ENCODE measurements around the gene ISG20.
"Not testable (repeated sequence)": the region's sequence is repeated elsewhere in the genome, so short reads cannot be mapped to it uniquely, and the experiment has no call there.

ISG20 gene

DNA sequence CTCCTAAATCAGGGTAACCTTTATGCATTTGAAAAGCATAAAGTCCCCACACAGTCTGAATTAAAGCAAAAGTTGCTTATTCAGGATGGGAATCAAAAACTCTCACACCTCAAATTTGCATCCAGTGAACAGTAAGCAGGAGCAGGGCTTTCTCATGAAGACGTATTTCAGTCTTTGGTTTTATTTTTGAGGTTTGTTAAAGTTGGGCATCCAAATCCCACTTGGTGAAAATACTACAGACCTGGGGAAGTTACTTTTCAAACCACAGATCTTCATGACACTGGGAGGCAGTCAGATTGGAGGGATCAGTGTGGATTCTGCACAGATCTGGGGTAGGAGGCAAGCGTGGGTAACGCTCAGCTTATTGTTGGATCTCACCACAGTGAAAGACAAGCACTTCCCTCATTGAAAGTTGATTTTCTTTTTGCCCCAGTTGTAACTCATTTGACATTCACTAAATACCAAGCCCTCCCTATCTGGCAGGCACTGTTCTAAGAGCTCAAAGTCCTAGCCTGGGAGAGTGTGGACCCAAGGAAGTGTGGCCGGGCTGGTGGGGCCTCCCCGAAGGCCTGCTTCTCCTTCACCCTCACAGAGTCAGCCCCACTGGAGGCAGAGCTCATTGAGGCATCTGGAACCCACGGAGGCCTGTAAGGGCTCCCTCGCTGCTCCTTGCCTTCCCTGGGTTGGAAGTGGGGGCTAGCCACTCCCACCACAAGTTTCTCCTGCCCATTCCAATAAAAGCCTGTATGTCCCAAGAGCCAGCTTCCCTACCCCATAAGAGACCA lies 783 bp upstream of the ISG20 start:
- no peak for DNase-seq

DNA sequence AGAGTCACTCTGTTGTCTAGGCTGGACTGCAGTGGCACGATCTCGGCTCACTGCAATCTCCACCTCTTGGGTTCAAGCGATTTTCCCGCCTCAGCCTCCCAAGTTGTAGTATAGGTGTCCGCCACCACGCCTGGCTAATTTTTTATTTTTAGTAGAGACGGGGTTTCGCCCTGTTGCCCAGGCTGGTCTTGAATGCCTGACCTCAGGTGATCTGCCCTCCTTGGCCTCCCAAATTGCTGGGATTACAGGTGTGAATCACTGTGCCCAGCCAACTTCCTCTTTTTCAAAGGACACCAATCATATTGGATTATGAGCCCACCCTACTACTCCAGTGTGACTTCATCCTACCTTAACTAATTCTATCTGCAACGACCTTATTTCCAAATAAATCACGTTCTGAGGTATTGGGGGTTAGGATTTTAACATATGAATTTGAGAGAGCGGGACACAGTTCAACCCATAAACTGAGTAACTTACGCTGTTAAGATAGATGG lies 3.2 kb downstream of the ISG20 start:
- DNase-seq = no peak

GRCh38 chr15:88642514-88642913 lies 3.7 kb downstream of the ISG20 start:
- DNase-seq = not testable (repeated sequence)

DNA sequence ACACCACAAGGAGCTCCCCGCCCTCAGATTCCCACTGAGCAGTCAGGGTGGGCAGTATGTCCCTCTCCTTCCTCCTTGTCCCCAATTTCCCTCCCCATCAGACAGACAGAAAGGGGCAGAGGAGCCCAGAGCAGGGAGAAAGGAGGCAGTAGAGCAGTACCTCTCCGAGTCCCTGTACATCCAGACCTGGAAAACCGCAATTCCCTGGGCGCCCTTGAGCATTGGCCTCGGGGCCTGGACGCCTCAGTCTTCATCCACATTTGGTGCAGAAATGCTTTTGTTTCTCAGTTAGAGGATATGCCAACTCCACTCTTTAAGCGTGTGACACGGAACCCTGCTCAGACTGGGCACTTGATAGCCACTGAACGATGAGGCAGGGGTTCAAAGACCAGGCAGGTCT lies 5.9 kb downstream of the ISG20 start:
- no peak for DNase-seq

DNA sequence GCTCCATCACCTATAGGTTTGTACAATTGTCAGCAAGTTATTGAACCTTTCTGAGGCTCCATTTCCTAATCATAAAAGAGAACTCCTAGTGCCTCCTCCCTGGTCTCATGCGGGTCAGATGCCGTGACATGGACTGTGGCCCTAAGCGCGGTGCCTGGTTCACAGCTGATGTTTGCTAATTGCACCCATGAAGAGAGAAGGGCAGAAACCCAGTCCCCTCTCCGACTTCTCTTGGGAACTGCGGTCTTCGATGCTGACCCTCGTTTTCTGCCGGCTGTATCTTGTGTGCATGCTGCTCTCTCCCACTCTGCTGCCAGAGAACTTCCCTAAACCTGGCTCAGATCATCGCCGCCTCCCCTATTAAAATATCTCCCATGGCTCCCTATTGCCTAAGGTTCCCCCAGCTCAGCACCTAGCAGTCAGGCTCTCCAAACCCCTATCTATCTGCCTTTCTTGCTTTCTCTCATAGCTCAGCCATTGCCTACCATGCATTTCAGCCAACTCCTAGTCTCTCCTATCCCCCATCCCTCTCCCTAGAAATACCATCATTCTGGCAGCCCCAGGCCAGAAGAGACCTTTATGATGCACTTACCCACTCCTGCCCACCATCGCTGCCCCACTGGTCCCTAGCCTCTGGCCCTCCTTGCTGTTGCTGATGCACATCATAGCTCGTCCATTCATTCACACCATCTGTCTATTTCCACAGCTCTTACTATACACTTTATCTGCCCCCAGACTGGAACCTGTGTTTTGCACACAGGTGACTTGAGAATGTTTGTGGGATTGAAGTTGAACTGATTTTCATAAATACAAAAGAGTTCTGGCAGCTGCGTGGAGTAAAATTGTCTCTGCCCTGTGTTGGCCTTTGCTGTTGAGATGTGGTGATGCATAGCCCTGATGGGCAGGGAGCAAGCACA lies 6.6 kb downstream of the ISG20 start:
- no peak for DNase-seq

- no peak for DNase-seq
Measured at GRCh38 chr15:88646088-88646405, 7.2 kb downstream of the ISG20 start.

DNA sequence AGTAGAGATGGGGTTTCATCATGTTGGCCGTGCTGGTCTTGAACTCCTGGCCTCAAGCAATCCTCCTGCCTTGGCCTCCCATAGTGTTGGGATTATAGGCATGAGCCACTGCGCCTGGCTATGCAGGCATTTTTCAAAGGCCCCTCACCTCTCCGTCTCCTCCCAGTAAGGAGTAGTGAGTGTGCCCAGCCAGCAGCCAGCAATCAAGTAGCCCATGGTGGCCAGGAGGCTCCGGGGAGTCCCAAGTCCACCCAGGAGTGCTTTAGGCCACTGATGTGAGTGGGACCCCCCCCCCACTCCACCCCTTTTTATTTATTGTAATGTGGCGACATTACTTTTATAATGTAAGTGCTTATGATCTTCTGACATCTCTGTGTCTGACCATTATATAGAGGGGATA lies 8.1 kb downstream of the ISG20 start:
- no peak for DNase-seq

GRCh38 chr15:88647351-88648105 lies 8.7 kb downstream of the ISG20 start:
- DNase-seq = no peak

DNA sequence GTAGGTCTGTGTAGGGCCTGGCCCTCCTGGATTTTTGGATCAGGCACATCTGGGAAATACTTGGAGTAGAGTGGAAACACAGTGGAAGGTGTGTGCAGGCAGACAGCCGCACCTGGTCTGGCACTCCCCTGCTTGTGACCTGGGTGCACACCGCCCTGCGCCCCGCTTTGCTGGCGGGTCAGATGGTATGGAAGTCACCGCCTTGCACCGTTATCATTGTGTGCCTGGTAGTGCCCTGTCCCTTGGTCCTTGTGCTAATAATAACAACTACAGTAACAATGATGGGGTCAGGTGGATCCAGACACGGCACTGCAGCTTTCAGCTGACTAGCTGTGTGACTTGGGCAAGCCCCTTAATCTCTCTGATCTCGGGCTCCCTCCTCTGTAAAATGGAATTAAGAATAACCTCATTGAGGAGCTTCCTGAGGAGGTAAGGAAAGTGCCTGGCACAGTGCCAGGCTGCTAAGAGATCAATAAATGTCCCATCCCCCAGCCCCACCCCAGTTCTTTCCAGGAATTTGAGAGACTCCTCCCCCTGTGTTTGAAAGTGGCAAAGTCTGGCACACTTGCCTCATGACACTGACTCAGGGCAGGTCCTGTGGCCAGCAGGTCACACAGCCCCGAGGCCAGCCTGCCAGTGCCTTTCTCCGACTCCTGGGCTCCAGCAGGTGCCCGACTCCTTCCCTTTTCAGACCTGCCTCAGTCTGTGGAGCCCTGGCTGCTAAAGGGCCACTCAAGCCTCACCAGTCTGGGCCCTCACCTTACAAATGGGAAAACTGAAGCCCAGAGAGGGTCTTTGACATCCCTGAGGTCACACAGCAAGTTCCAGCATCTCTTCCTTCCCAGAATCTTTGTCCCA lies 9.8 kb downstream of the ISG20 start:
- no peak for DNase-seq

DNA sequence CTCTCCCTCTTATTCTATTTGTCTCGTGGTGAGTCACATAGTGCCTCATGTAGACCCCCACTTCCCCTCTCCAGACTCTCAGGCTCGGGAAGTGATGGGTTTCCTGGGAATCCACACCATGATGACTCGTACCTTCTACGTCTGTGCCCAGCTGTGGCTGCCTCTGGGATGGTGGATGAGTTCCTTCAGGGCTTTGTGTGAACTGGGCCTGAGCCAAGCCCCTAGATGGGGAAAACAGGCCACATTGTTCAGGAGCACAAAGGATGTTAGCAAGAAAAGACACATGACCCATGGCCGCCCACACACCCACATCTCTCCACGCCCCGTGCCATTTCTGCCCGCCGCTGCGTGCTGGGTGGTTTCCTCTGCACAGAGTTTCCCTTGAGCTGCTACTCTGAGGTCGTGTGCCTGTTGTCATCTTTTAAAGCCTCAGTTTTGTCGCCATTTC lies 10.5 kb downstream of the ISG20 start:
- no peak for DNase-seq

GRCh38 chr15:88649753-88650551 lies 11.1 kb downstream of the ISG20 start:
- no peak for DNase-seq

DNA sequence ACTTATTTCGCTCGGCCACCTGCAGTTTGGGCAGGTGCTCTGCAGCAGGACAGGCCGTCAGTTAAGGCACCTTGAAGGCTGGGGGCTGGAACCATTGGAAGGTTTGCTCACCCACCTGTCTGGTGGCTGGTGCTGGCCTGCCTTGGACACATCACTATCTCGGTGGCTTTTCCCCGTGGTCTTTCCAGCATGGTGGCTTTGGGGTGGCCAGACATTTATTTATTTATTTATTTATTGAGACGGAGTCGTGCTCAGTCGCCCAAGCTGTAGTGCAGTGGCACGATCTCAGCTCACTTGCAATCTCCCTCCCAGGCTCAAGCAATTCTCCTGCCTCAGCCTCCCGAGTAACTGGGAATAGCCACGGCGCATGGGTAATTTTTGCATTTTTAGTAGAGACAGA lies 11.7 kb downstream of the ISG20 start:
- no peak for DNase-seq

DNA sequence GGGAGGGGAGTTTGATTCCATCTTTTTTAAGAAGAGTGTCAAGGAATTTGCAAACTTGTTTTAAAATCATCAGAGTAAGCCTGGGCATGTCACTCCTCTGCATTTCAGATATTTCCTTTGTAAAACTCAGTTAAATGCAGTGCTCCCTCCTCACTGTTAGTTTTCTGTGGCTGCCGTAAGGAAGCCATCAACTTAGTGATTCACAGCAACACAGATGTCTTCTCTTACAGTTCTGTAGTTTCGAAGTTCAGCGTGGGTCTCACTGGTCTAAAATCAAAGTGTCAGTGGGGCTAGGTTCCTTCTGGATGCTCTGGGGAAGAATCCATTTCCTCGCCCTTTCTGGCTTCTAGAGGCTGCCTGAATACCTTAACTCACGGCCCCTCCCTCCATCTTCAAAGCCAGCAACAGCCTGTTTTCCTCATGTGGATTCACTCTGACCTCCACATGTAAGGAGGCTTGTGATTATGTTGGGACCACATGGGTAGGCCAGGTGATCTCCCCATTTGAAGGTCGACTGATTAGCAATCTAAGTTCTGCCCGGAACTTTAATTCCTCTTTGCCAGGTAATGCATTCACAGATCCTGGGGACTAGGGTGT lies 12.4 kb downstream of the ISG20 start:
- no peak for DNase-seq

DNA sequence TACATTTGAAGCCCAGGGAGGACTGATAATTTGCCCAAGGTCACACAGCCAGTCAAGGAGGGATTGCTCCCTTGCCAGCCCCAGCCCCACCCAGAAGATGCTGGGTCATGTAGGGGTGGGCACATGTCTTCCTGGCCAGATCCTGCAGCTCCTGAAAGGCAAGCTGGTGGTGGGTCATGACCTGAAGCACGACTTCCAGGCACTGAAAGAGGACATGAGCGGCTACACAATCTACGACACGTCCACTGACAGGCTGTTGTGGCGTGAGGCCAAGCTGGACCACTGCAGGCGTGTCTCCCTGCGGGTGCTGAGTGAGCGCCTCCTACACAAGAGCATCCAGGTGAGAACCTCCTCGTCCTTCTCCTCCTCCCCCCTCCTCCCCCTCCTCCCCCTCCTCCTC lies 13.2 kb downstream of the ISG20 start:
- DNase-seq = no peak

GRCh38 chr15:88652456-88653199 lies 13.8 kb downstream of the ISG20 start:
- DNase-seq = no peak

DNA sequence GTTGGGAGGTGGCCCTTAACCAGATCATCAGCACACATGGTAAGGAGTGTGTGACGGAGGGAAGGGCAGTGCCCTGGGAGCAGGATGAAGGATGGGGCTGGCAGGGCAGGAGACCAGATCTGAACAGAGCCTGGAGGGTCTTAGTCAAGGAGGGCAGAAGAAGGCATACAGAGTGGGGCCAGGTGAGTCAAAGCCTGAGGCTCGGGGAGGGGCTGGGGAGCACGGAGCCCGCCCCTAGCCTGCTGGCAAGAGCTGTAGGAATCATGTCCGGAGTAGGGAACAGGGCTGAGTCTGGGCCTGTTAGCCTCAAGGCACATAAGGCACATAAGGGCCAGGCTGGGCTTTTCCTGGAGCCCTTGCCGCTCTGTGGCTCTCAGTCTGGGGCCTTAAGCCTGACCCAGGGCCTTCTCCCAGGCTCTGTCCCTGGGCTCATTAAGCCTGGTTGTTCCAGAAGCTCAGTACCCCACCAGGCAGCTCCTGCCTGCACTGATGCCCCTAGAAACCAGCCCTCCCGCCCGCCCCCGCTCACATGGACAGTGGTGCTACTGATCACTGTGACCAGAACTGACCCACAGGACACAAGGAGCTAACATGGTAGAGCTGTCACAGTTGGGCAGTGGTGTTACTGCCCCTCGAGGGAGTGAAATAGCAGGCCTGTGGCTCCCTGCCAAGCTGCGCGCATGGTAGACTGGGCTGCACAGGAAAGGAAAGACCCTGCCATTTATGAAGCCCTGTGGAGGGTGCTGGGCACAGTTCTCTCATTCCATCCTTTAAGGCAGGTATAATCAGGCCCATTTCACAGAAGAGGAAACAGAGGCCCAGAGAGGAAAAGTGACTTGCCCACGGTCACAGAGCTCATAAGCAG lies 14.6 kb downstream of the ISG20 start:
- DNase-seq = no peak

DNA sequence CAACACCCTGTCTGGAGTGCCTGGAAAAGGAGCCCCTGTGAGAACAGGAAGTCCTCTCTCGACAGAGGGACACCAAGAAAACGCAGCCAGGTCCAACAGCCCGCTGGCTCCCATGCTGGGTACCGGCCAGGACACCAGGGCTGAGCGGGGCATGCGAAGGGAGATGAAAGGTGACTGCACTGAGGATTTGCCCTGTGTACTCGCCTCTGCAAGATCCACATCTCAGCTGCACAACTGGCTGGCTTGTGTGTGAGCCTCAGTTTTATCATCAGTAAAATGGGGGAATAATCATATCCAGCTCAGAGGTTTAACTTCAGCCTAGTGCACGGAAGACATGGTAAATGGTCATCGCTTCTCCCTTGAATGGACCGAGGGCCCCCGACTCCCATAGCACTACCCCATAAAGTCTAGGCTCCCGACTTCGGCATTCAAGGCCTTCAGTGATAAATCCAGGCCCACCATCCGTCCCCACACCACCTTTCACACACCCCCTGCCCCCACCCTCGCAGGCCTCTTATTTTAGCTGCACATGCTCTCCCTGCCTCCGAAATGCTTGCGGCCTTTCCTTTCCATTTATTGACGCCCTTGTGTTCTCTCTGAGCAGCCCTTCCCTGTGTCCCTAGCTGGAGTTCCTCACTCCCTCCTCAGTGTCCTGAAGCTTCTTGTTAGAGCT lies 15.8 kb downstream of the ISG20 start:
- DNase-seq = no peak

DNA sequence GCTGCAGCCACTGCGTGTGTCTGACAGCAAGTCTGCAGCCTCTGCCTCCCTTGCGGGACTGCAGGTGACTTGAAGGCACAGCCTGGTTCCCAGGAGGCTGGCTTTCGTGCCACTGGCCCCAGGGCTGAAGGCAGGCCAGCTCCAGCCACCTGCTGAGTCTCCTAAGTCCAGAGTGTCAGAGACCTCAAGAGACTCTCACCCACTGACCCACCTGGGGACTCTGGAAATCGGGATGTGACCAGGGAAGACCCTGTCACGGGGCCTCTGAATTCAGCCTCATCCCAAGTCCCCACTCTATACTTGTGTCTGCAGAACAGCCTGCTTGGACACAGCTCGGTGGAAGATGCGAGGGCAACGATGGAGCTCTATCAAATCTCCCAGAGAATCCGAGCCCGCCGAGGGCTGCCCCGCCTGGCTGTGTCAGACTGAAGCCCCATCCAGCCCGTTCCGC lies 16.3 kb downstream of the ISG20 start:
- no peak for DNase-seq

Measured in NCI-H1436 treated with DMSO at 0.1 percent for 48 hours (cell line).